Erythroblast (primary cell): ENCODE measurements around the gene LYSMD3.

Experiments
- GATA1 ChIP-seq: IDR thresholded peaks from 2 replicates; pipeline ENCODE4 v1.6.1; 2011; ENCODE audit warnings: low read depth, mild to moderate bottlenecking, control low read depth, low read length, moderate library complexity
- POLR2A ChIP-seq: IDR thresholded peaks from 2 replicates; pipeline ENCODE4 v1.6.1; 2011; ENCODE audit warnings: mild to moderate bottlenecking, low read length

- TF ChIP-seq POLR2A (no peak), GATA1 (no peak)
These were observed 33.0 kb upstream of the LYSMD3 start for GRCh38 chr5:90562341-90562740.
